Astrocyte (in vitro differentiated cells and primary cell): ENCODE data around the gene UCHL1.

Experiments used
- CTCF ChIP-seq: IDR thresholded peaks from 2 replicates; pipeline ENCODE4 v1.5.1; 2011; ENCODE audit warnings: low read depth, mild to moderate bottlenecking, inconsistent platforms, low read length, moderate library complexity; ENCODE audit not compliant: insufficient read depth
- EZH2 ChIP-seq: IDR thresholded peaks from 2 replicates; pipeline ENCODE4 v1.6.1; 2012; ENCODE audit warnings: mild to moderate bottlenecking, low read length, inconsistent platforms; ENCODE audit not compliant: insufficient read depth

DNA sequence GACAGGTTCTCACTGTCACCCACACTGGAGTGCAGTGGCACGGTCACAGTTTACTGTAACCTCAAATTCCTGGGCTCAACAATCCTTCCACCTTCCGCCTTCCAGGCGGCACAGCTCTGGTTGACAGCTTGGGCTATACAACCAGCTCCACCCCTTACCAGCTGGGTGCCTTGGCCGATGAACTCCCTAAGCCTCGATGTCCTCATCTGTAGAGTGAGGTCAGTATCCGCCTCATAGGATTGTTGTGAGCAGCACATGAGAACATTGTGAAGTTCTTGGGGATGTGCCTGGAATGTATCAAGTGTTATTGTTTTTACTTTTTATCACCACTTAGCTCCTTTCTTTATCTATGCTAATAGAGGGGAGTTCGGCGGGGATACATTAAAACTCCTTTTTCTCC lies 23.3 kb downstream of the UCHL1 start:
- TF ChIP-seq CTCF (no peak), EZH2 (no peak)
